Liver (tissue), 3 donors: Measurements from ENCODE around the gene CRAMP1.

Source experiments
- ATF3 ChIP-seq: IDR thresholded peaks from 2 replicates; pipeline ENCODE4 v1.6.1; 2016; ENCODE audit warnings: antibody characterized with exemption
- EGR1 ChIP-seq, 2 donors: IDR thresholded peaks; 2 replicates each; pipeline ENCODE4 v1.6.1; 2016 to 2018; ENCODE audit warnings: antibody characterized with exemption in 2 of 2, low read depth in 2 of 2
- GABPA ChIP-seq, 2 donors: IDR thresholded peaks in 1 of 2; conservative IDR thresholded peaks in 1 of 2; 2 replicates each; pipeline ENCODE4 v1.6.1; 2016; ENCODE audit warnings: antibody characterized with exemption in 2 of 2, mild to moderate bottlenecking in 1 of 2, moderate library complexity in 1 of 2
- JUND ChIP-seq, 2 donors: IDR thresholded peaks; 2 replicates each; pipeline ENCODE4 v1.6.1; 2016; ENCODE audit warnings: antibody characterized with exemption in 2 of 2
- MAX ChIP-seq: IDR thresholded peaks from 2 replicates; pipeline ENCODE4 v1.6.1; 2016; ENCODE audit warnings: antibody characterized with exemption
- NR2F2 ChIP-seq: IDR thresholded peaks from 2 replicates; pipeline ENCODE4 v1.6.1; 2016; ENCODE audit warnings: antibody characterized with exemption
- TAF1 ChIP-seq: conservative IDR thresholded peaks from 2 replicates; pipeline ENCODE4 v1.6.1; 2016; ENCODE audit warnings: antibody characterized with exemption, mild to moderate bottlenecking
- ZBTB33 ChIP-seq: IDR thresholded peaks from 2 replicates; pipeline ENCODE4 v1.6.1; 2016; ENCODE audit warnings: antibody characterized with exemption
- TF ChIP-seq, protein P1 (sequence below): fragments of 150-350 bp; IDR thresholded peaks from 2 replicates; pipeline ENCODE4 v1.5.1; 2017; ENCODE audit warnings: improper control_type of control experiment, low read depth, low read length; ENCODE audit not compliant: missing input control
- donor health status: healthy.
- donor health status: healthy.

DNA sequence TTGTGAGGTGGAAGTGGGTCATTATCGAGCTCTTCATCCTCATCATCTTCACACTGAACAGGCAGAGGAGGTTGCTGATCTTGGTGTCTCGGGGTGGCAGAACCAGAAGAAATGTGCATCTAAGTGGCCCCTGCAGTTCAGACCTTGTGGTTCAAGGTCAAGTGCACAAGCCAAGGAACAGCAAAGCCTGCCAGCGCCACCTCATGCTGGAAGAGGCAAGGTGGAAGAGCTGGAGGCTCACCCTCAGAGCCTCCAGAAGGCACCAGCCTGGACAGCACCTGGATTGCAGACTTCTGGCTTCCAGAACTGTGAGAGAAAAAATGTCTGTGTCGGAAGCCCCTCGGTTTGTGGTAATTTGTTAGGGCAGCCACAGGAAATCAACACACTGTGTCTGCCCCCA lies 32.9 kb upstream of the CRAMP1 start:
- TF ChIP-seq, protein P1, sequence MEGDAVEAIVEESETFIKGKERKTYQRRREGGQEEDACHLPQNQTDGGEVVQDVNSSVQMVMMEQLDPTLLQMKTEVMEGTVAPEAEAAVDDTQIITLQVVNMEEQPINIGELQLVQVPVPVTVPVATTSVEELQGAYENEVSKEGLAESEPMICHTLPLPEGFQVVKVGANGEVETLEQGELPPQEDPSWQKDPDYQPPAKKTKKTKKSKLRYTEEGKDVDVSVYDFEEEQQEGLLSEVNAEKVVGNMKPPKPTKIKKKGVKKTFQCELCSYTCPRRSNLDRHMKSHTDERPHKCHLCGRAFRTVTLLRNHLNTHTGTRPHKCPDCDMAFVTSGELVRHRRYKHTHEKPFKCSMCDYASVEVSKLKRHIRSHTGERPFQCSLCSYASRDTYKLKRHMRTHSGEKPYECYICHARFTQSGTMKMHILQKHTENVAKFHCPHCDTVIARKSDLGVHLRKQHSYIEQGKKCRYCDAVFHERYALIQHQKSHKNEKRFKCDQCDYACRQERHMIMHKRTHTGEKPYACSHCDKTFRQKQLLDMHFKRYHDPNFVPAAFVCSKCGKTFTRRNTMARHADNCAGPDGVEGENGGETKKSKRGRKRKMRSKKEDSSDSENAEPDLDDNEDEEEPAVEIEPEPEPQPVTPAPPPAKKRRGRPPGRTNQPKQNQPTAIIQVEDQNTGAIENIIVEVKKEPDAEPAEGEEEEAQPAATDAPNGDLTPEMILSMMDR = no peak
- TF ChIP-seq TAF1 = no peak
- TF ChIP-seq JUND (IDR thresholded peaks at IDR 0.05) = no peak
- no peak for TF ChIP-seq NR2F2
- no peak for TF ChIP-seq EGR1 (IDR thresholded peaks at IDR 0.05; ENCODE audit: low read depth in 2 of 2)
- TF ChIP-seq MAX = no peak
- no peak for TF ChIP-seq ATF3
- no peak for TF ChIP-seq GABPA (IDR thresholded peaks at IDR 0.05 in 1 of 2, conservative IDR thresholded peaks at IDR 0.05 in 1 of 2)
- no peak for TF ChIP-seq ZBTB33
